Middle frontal gyrus (tissue), 1 donor: ENCODE results near the gene USP21.

ENCODE experiments used
- DNase-seq: peaks from one replicate; pipeline ENCODE4 v3.0.0-alpha.2; 2015; ENCODE audit warnings: low spot score; ENCODE audit errors: extremely low spot score

USP21 gene

DNA sequence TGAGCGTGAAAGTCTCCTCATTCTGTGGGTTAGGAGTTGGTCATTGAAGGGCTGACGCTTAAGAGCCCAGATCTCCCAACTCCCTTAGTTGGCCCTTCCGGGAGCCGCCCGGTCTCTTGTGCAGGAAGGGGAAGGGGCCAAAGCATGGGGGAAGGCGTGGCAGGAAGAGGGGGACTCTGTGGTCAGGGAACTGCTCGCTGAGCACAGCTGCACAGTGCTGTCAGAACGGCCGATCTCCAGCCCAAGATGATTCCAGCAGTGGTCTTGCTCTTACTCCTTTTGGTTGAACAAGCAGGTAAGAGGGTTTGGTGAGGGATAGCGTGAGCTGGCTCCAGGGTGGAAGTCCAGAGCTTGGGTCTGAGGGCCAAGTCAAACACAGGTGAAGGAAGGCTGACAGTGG is 55.8 kb downstream of the USP21 start, which contains the start of gene FCER1G:
FCER1G (plus strand) TSS at position 220 of the 400 bp plus-strand sequence; CDS start at position 247, 27 bp downstream.
- DNase-seq, result no peak
